ENCODE results near the gene ZNF281. TPM values are rescaled to one million over a fixed set of nuclear protein-coding genes. Genes with fewer than 3 reads are reported as not detected.

Gene ZNF281
- total RNA-seq, 1 experiment from 2014 or later, result 18.8 TPM

DNA sequence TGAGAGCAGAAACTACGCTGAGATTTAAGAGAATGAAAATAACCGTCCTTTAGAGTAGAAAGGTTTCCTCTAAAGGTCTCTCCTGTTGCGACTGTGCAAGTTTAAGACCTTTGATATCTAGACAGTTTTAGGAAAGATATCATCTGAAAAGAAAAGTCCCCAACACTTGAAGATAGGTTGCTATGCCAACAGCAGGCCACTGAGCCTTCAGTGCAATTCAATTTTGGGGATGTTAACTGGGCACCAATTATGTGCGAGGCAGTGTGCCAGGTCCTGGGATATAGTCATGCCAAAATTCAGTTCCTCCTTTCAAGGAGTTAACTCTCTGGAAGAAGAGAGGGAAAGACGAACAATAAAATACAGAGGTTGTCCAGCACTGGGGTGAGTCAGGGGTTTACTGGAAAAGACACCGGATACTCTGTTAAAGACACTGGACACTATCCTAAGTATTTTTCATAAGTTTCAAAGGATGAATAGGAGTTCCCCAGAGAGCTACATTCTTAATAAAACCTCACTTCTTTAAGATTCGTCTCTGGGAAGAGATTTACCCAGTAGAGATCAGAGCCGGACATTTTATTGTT is 25.5 kb upstream of the ZNF281 start:
- Histone ChIP-seq H3K4me3 (no peak overlapping the region), H3K36me3 (ENCODE audit: low read depth) (no peaks in the 10 kb centered on the region), H3K27me3 (ENCODE audit: insufficient read depth, low read depth) (no peaks in the 10 kb centered on the region), H3K4me1 (replicated peaks; ENCODE audit: insufficient read depth) (no peaks in the 10 kb centered on the region), H2AFZ (no peak overlapping the region), H4K20me1 (ENCODE audit: insufficient read depth) (no peaks in the 10 kb centered on the region), H3K27ac (no peak overlapping the region), H3K4me2 (no peak overlapping the region), H3K79me2 (ENCODE audit: low read depth) (no peaks in the 10 kb centered on the region), H3K9me2 (ENCODE audit: insufficient read depth) (no peaks in the 10 kb centered on the region), H3K9me3 (ENCODE audit: insufficient read depth, low read depth) (no peaks in the 10 kb centered on the region), H3F3A (ENCODE audit: insufficient read depth, low read depth) (no peaks in the 10 kb centered on the region)
- DNase-seq, result no peak
- BruUV-seq (replicated peaks), result no TSS peak
- TF ChIP-seq EZH2 (IDR thresholded peaks at IDR 0.05; ENCODE audit: low read depth), result no peak
- TF ChIP-seq, protein P1, sequence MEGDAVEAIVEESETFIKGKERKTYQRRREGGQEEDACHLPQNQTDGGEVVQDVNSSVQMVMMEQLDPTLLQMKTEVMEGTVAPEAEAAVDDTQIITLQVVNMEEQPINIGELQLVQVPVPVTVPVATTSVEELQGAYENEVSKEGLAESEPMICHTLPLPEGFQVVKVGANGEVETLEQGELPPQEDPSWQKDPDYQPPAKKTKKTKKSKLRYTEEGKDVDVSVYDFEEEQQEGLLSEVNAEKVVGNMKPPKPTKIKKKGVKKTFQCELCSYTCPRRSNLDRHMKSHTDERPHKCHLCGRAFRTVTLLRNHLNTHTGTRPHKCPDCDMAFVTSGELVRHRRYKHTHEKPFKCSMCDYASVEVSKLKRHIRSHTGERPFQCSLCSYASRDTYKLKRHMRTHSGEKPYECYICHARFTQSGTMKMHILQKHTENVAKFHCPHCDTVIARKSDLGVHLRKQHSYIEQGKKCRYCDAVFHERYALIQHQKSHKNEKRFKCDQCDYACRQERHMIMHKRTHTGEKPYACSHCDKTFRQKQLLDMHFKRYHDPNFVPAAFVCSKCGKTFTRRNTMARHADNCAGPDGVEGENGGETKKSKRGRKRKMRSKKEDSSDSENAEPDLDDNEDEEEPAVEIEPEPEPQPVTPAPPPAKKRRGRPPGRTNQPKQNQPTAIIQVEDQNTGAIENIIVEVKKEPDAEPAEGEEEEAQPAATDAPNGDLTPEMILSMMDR (conservative IDR thresholded peaks at IDR 0.05), result no peak
- ChIA-PET CTCF (interaction anchor here (0.7 kb wide), 1 partner anchor 98 kb away, joined by 4 read pairs; no protein-coding TSS in a partner anchor), POLR2A (ENCODE audit: unreplicated experiment) (no interaction called here)
- intact Hi-C loops (cut with micrococcal nuclease; ENCODE audit: unreplicated experiment), result no loop called here

DNA sequence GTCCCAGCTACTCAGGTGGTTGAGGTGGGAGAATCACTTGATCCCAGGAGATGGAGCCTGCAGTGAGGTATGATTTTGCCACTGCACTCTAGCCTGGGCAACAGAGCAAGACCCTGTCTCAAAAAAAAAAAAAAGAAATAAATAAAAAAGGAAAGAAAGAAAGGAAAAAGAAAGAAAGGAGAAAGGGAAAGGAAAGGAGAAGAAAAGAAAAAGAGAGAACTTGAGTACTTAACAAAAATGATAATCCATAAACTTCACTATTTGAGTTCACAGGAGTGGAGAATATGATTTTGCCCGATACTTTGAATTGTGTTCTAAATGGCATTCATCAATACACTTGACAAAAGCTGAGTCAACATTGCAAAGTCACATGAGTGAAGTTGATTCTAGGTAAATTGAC is 23.8 kb upstream of the ZNF281 start:
- H3K4me1 ChIP-seq (replicated peaks; ENCODE audit: insufficient read depth), result peaks cover 17% of the 10 kb centered on the region
- BruUV-seq (replicated peaks), result no TSS peak
- H4K20me1 ChIP-seq (ENCODE audit: insufficient read depth), result no peaks in the 10 kb centered on the region
- H2AFZ ChIP-seq, result no peak overlapping the region
- ChIA-PET POLR2A (ENCODE audit: unreplicated experiment) (no interaction called here), CTCF (interaction anchor here (0.6 kb wide), 1 partner anchor 460 kb away, joined by 5 read pairs; no protein-coding TSS in a partner anchor)
- H3K36me3 ChIP-seq (ENCODE audit: low read depth), result no peaks in the 10 kb centered on the region
- no peaks in the 10 kb centered on the region for H3K79me2 ChIP-seq (ENCODE audit: low read depth)
- no peak overlapping the region for H3K4me2 ChIP-seq
- TF ChIP-seq, protein P1 (conservative IDR thresholded peaks at IDR 0.05), result no peak
- TF ChIP-seq EZH2 (IDR thresholded peaks at IDR 0.05; ENCODE audit: low read depth), result no peak
- no peak overlapping the region for H3K27ac ChIP-seq
- no peak overlapping the region for H3K4me3 ChIP-seq
- intact Hi-C loops (cut with micrococcal nuclease; ENCODE audit: unreplicated experiment), result no loop called here
- no peaks in the 10 kb centered on the region for H3F3A ChIP-seq (ENCODE audit: insufficient read depth, low read depth)
- no peaks in the 10 kb centered on the region for H3K9me2 ChIP-seq (ENCODE audit: insufficient read depth)
- H3K27me3 ChIP-seq (ENCODE audit: insufficient read depth, low read depth), result no peaks in the 10 kb centered on the region
- no peaks in the 10 kb centered on the region for H3K9me3 ChIP-seq (ENCODE audit: insufficient read depth, low read depth)
- DNase-seq, result no peak

DNA sequence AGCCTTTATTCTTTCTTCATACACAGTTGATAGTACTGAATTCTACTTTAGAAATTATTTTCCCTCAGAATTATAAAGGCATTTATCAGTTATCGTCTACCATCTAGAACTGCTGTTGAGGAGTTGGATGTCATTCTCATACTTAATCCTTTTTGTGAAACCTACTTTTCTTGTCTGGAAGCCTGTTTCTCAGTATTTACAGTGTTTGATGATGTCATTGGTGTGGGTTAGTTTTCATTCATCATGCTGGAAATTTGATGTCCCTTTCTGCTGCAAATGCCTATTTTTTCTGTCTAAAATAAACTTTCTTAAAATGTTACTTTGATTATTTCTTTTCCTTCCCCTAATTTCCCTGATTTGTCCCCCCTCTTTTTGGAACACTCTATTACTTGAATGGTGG is 22.8 kb upstream of the ZNF281 start:
- intact Hi-C loops (cut with micrococcal nuclease; ENCODE audit: unreplicated experiment), result no loop called here
- no peaks in the 10 kb centered on the region for H3K36me3 ChIP-seq (ENCODE audit: low read depth)
- no peaks in the 10 kb centered on the region for H3K27me3 ChIP-seq (ENCODE audit: insufficient read depth, low read depth)
- peaks cover 3% of the 10 kb centered on the region; the same call in 1 of the 2 replicates for H3F3A ChIP-seq (ENCODE audit: insufficient read depth, low read depth)
- H2AFZ ChIP-seq, result no peak overlapping the region
- no peak for DNase-seq
- POLR2A ChIA-PET (ENCODE audit: unreplicated experiment), result no interaction called here
- H3K79me2 ChIP-seq (ENCODE audit: low read depth), result no peaks in the 10 kb centered on the region
- H3K4me1 ChIP-seq (replicated peaks; ENCODE audit: insufficient read depth), result peaks cover 26% of the 10 kb centered on the region
- CTCF ChIA-PET, result no interaction called here
- H3K9me2 ChIP-seq (ENCODE audit: insufficient read depth), result no peaks in the 10 kb centered on the region
- no peak overlapping the region for H3K4me2 ChIP-seq
- H3K4me3 ChIP-seq, result no peak overlapping the region
- no TSS peak for BruUV-seq (replicated peaks)
- H4K20me1 ChIP-seq (ENCODE audit: insufficient read depth), result no peaks in the 10 kb centered on the region
- no peak for TF ChIP-seq EZH2 (IDR thresholded peaks at IDR 0.05; ENCODE audit: low read depth)
- TF ChIP-seq, protein P1 (conservative IDR thresholded peaks at IDR 0.05), result no peak
- no peaks in the 10 kb centered on the region for H3K9me3 ChIP-seq (ENCODE audit: insufficient read depth, low read depth)
- no peak overlapping the region for H3K27ac ChIP-seq

Data from PC-9 (cell line).